GM23338 (cell line): ENCODE data around the gene VRK3. TPM values are rescaled to one million over a fixed set of nuclear protein-coding genes. Genes with fewer than 3 reads are reported as not detected.

ENCODE experiments used
- ATAC-seq: fragments of 200-7000 bp; cut with Tn5 transposase; 3 replicates; pipeline ENCODE4 v1.9.1; 2020
- DNase-seq: peaks from one replicate; pipeline ENCODE4 v3.0.0-alpha.2; 2015; ENCODE audit warnings: low spot score
- H2AFZ ChIP-seq: fragments of 200-600 bp; sonication (generic); 2 replicates; pipeline ENCODE4 v1.8.0; 2016; ENCODE audit warnings: antibody characterized with exemption, mild to moderate bottlenecking, moderate library complexity
- H3F3A ChIP-seq: fragments of 200-600 bp; sonication (generic); replicated peaks from 2 replicates; pipeline ENCODE4 v1.8.0; 2017; ENCODE audit warnings: antibody characterized with exemption, mixed run types, low read depth
- H3K27ac ChIP-seq: fragments of 200-600 bp; sonication (generic); 2 replicates; pipeline ENCODE4 v1.6.1; 2016; ENCODE audit warnings: low read depth
- H3K27me3 ChIP-seq: fragments of 200-600 bp; sonication (generic); 2 replicates; pipeline ENCODE4 v1.8.0; 2016; ENCODE audit warnings: mild to moderate bottlenecking, mixed run types, moderate library complexity; ENCODE audit not compliant: insufficient read depth
- H3K36me3 ChIP-seq: fragments of 200-600 bp; sonication (generic); 2 replicates; pipeline ENCODE4 v1.8.0; 2016; ENCODE audit warnings: mild to moderate bottlenecking; ENCODE audit not compliant: insufficient read depth
- H3K4me1 ChIP-seq: fragments of 200-600 bp; sonication (generic); 2 replicates; pipeline ENCODE4 v1.8.0; 2016; ENCODE audit warnings: mild to moderate bottlenecking, moderate library complexity; ENCODE audit not compliant: insufficient read depth
- H3K4me2 ChIP-seq: fragments of 200-600 bp; sonication (generic); 2 replicates; pipeline ENCODE4 v1.7.1; 2017; ENCODE audit warnings: mixed run types
- H3K4me3 ChIP-seq: fragments of 200-600 bp; sonication (generic); 2 replicates; pipeline ENCODE4 v1.6.1; 2016; ENCODE audit warnings: mixed run types
- H3K79me2 ChIP-seq: fragments of 200-600 bp; sonication (generic); replicated peaks from 2 replicates; pipeline ENCODE4 v1.8.0; 2017; ENCODE audit warnings: mild to moderate bottlenecking; ENCODE audit not compliant: insufficient read depth
- H3K9me2 ChIP-seq: fragments of 200-600 bp; sonication (generic); 2 replicates; pipeline ENCODE4 v1.8.0; 2017; ENCODE audit not compliant: insufficient read depth
- H4K20me1 ChIP-seq: fragments of 200-600 bp; sonication (generic); replicated peaks from 2 replicates; pipeline ENCODE4 v1.8.0; 2017; ENCODE audit warnings: mild to moderate bottlenecking; ENCODE audit not compliant: insufficient read depth
- H3K27ac Mint-ChIP-seq: 2 replicates; pipeline ENCODE4 v1.8.0; 2020; ENCODE audit warnings: inconsistent platforms, mild to moderate bottlenecking, moderate library complexity, mixed read lengths
- H3K27me3 Mint-ChIP-seq: 3 replicates; pipeline ENCODE4 v1.8.0; 2022; ENCODE audit warnings: low read depth, mild to moderate bottlenecking, moderate library complexity, mixed read lengths, inconsistent platforms; ENCODE audit not compliant: insufficient read depth, poor library complexity
- H3K36me3 Mint-ChIP-seq: 3 replicates; pipeline ENCODE4 v1.8.0; 2021; ENCODE audit warnings: low read depth, mild to moderate bottlenecking, inconsistent platforms, moderate library complexity, mixed read lengths
- H3K4me1 Mint-ChIP-seq: 3 replicates; pipeline ENCODE4 v1.8.0; 2020; ENCODE audit warnings: mild to moderate bottlenecking, inconsistent platforms, mixed read lengths
- H3K4me3 Mint-ChIP-seq: 3 replicates; pipeline ENCODE4 v1.8.0; 2021; ENCODE audit warnings: moderate library complexity, mild to moderate bottlenecking, inconsistent platforms, mixed read lengths
- H3K9me3 Mint-ChIP-seq: 3 replicates; pipeline ENCODE4 v1.8.0; 2020; ENCODE audit warnings: moderate library complexity, mild to moderate bottlenecking, inconsistent platforms, mixed read lengths
- CREB1 ChIP-seq: fragments of 250-450 bp; sonication (Bioruptor Pico); IDR thresholded peaks from 2 replicates; pipeline ENCODE4 v1.5.0; 2020; ENCODE audit warnings: low read depth, mild to moderate bottlenecking, moderate library complexity
- CTCF ChIP-seq, 2 experiments: fragments of 200-600 bp in 1 of 2; sonication (generic) in 1 of 2; conservative IDR thresholded peaks; 2 replicates each; pipeline versions ENCODE4 v1.5.1 to v1.6.1; 2016 to 2017; ENCODE audit warnings: antibody characterized with exemption in 2 of 2, low read depth in 2 of 2, mild to moderate bottlenecking in 2 of 2, moderate library complexity in 1 of 2
- ETS1 ChIP-seq: IDR thresholded peaks from 2 replicates; pipeline ENCODE4 v1.6.1; 2016; ENCODE audit warnings: antibody characterized with exemption
- EZH2 ChIP-seq: fragments of 200-600 bp; sonication (generic); IDR thresholded peaks from one replicate; pipeline ENCODE4 v1.8.0; 2017; ENCODE audit warnings: antibody characterized with exemption, mild to moderate bottlenecking, low read depth; ENCODE audit not compliant: unreplicated experiment
- EZH2phosphoT487 ChIP-seq: fragments of 200-600 bp; sonication (generic); IDR thresholded peaks from one replicate; pipeline ENCODE4 v1.8.1; 2018; ENCODE audit warnings: antibody characterized with exemption; ENCODE audit not compliant: unreplicated experiment
- JUNB ChIP-seq: IDR thresholded peaks from one replicate; pipeline ENCODE4 v1.6.1; 2016; ENCODE audit warnings: antibody characterized with exemption; ENCODE audit not compliant: unreplicated experiment
- NANOG ChIP-seq: IDR thresholded peaks from 2 replicates; pipeline ENCODE4 v1.6.1; 2016; ENCODE audit warnings: antibody characterized with exemption, borderline replicate concordance
- POLR2AphosphoS5 ChIP-seq: IDR thresholded peaks from 2 replicates; pipeline ENCODE4 v1.6.1; 2016; ENCODE audit warnings: antibody characterized with exemption, low read depth
- REST ChIP-seq: IDR thresholded peaks from one replicate; pipeline ENCODE4 v1.6.1; 2018; ENCODE audit warnings: antibody characterized with exemption; ENCODE audit not compliant: unreplicated experiment
- STAT1 ChIP-seq: IDR thresholded peaks from one replicate; pipeline ENCODE4 v1.6.1; 2016; ENCODE audit warnings: antibody characterized with exemption; ENCODE audit not compliant: unreplicated experiment
- ZNF114 ChIP-seq: fragments of 250-450 bp; sonication (Bioruptor Pico); IDR thresholded peaks from 2 replicates; pipeline ENCODE4 v1.5.0; 2020; ENCODE audit warnings: mild to moderate bottlenecking, moderate library complexity
- ZNF331 ChIP-seq: fragments of 250-450 bp; sonication (Bioruptor Pico); IDR thresholded peaks from 2 replicates; pipeline ENCODE4 v1.5.0; 2020; ENCODE audit warnings: low read depth, mild to moderate bottlenecking, moderate library complexity
- polyA plus RNA-seq: library from polyadenylated mRNA; unstranded; fragments of >200 nt; fragmentation: Nextera tagmentation; extraction: Ambion mirVana; gene quantifications from 2 replicates; pipeline ENCODE4 v1.2.1, GENCODE V29; 2016
- total RNA-seq: library from RNA; depleted of rRNA; stranded (reverse); fragments of >200 nt; shearing (Covaris generic); gene quantifications from 2 replicates; pipeline ENCODE4 v1.2.3, GENCODE V29; 2014

Gene VRK3
- total and polyA plus RNA-seq, 2 experiments from 2014 or later = 17.4 to 29.1 TPM

GRCh38 chr19:50025794-50026549 is 800 bp upstream of the VRK3 start, which contains the start of gene ZNF473:
Gene ZNF473 (plus strand): TSS chr19:50026005. CDS start chr19:50031083, 5,078 bp downstream.
- Histone ChIP-seq H3K4me2 (peak within 1 kb of the TSS; percentile 90), H3K4me3 (peak within 1 kb of the TSS; percentile 69), H3K4me1 (peaks cover 15% of the 10 kb centered on the region; the same call in 1 of the 2 replicates), H3K79me2 (peaks cover 52% of the 10 kb centered on the region), H3K27ac (0 out of 2 replicates have a peak within 1 kb of the TSS, but pooled peaks have one; percentile 21), H3K27me3 (no peaks in the 10 kb centered on the region), H3F3A (0 out of 2 replicates have a peak, but pooled peaks cover 2% of the 10 kb centered on the region), H3K36me3 (no peaks in the 10 kb centered on the region), H3K9me2 (no peaks in the 10 kb centered on the region), H4K20me1 (peaks cover 9% of the 10 kb centered on the region), H2AFZ (peak within 1 kb of the TSS; percentile 87)
- peaks cover 21% of the 10 kb centered on the region for H3K36me3 Mint-ChIP-seq
- H3K4me1 Mint-ChIP-seq = peaks cover 10% of the 10 kb centered on the region; the same call in 2 of the 3 replicates
- peak within 1 kb of the TSS; percentile 98 for H3K27ac Mint-ChIP-seq
- DNase-seq (peak; percentile 98), ATAC-seq (peak; percentile 82)
- peak; percentile 17; the same call in 1 of the 2 replicates for TF ChIP-seq CREB1
- peak; percentile 97 for TF ChIP-seq POLR2AphosphoS5
- TF ChIP-seq ZNF331 (CRISPR knock-in tag) = no peak
- TF ChIP-seq ETS1 = peak; percentile 91
- peak within 1 kb of the TSS; percentile 95 for H3K4me3 Mint-ChIP-seq
- peaks cover 11% of the 10 kb centered on the region for H3K9me3 Mint-ChIP-seq
- H3K27me3 Mint-ChIP-seq = peaks cover 10% of the 10 kb centered on the region

GRCh38 chr19:50024719-50025021 is 502 bp downstream of the VRK3 start:
- Histone ChIP-seq H3K79me2 (peaks cover 49% of the 10 kb centered on the region), H2AFZ (peak overlapping the region; percentile 67)
- no peak for TF ChIP-seq ETS1
- no peak for TF ChIP-seq JUNB
- TF ChIP-seq POLR2AphosphoS5 = no peak
- no peak for TF ChIP-seq EZH2
- no peak for TF ChIP-seq NANOG
- TF ChIP-seq STAT1 = no peak
- TF ChIP-seq CTCF (conservative IDR thresholded peaks at IDR 0.05; ENCODE audit: low read depth in 2 of 2) = no peak
- TF ChIP-seq ZNF114 (CRISPR knock-in tag) = no peak
- no peak for TF ChIP-seq REST
- no peak for TF ChIP-seq ZNF331 (CRISPR knock-in tag)
- TF ChIP-seq EZH2phosphoT487 = no peak

More at GRCh38 chr19:50024719-50025021, 502 bp downstream of the VRK3 start:
- peaks cover 9% of the 10 kb centered on the region for H4K20me1 ChIP-seq
- H3K9me2 ChIP-seq = no peaks in the 10 kb centered on the region
- H3F3A ChIP-seq = 0 out of 2 replicates have a peak, but pooled peaks cover 2% of the 10 kb centered on the region
- Mint-ChIP-seq H3K36me3 (peaks cover 13% of the 10 kb centered on the region), H3K27ac (peak overlapping the region; percentile 80), H3K4me1 (peaks cover 10% of the 10 kb centered on the region; the same call in 2 of the 3 replicates), H3K27me3 (peaks cover 9% of the 10 kb centered on the region), H3K9me3 (peaks cover 11% of the 10 kb centered on the region), H3K4me3 (peak overlapping the region; percentile 95)
- H3K27me3 ChIP-seq = no peaks in the 10 kb centered on the region
- H3K4me2 ChIP-seq = peak overlapping the region; percentile 90
- H3K4me3 ChIP-seq = peak overlapping the region; percentile 69
- 0 out of 2 replicates have a peak overlapping the region, but pooled peaks have one; percentile 21 for H3K27ac ChIP-seq
- ATAC-seq (no peak), DNase-seq (no peak)
- H3K36me3 ChIP-seq = no peaks in the 10 kb centered on the region
- H3K4me1 ChIP-seq = peaks cover 15% of the 10 kb centered on the region; the same call in 1 of the 2 replicates
